Measurements from ENCODE around the gene CACNA1C.
"Not testable (repeated sequence)": the region's sequence is repeated elsewhere in the genome, so short reads cannot be mapped to it uniquely, and the experiment has no call there.

Gene CACNA1C

DNA sequence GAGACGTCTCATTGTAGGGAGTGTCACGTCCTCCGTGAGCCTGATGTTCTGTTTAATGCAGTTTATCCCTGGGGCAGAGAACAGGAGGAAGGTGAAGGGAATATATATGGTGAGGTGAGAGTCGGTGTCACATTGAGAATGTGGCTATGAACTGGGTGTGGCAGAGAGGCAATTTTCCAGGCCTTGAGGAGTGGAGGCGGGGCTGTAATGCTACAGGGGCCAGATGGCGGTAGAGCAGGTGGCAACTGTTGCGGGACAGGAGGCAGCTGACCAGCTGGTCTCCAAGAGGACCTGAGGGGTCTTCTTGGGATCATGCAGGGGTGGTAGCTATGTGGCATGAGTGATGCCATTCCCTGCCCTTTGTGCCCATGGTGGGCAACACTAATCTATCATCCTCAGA lies 59.6 kb downstream of the CACNA1C start:
- DNase-seq (ENCODE audit: low spot score), result no peak

DNA sequence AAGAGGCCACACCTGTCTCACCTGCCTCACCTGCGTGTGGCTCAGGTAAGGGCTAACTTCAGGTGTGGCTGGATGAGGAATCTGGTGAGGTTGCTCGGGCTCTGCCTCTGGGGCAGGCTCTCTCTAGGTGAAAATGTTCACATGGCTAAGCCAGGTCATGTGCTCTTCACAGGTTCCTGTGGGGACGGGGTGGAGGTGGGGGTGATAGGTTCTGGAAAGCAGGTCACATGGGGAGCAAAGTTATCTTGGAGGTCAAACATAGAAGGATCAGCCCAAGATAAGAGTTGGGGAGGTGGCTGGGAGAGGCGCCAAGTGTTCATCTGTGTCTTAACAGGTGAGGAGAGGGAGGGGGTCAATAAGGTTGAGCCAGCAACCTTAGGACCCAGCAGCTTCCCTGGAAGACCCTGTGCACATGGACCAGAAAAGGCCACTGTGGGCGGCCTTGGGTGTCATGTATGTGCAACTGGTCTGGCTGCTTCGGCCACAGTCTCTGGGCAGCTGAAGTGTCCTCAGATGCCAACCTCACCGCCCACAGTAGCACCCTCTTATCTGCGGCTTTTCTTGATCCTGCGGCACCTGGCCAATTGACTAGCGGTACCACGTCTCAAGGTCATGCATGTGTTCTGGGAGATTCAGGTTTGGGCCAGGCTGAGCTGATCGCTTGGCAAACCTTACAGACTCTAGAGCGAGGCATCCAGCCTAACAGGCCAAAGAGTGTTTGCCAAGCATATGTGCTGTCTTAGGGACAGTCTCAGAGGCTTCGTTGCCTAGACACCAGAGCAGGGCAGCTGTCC lies 60.5 kb downstream of the CACNA1C start:
- no peak for DNase-seq (ENCODE audit: low spot score)

DNA sequence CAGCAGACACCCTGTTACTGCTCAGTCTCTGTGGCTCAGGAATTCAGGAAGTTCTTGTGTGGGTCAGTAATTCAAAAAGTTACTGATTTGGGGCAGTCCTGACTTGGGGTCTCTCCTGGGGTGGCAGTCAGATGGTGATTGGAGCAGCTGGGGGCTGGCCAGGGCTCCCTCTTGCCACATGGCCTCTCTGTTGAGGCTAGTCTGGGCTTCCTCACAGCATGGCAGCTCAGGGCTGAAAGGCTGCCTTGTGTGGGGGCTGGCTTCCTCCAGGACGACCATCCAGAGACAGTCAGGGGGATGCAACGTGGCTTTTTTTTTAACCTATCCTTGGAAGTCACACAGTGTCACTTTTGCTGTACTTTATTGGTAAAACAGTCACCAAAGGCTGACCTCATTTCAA lies 61.3 kb downstream of the CACNA1C start:
- no peak for DNase-seq (ENCODE audit: low spot score)

DNA sequence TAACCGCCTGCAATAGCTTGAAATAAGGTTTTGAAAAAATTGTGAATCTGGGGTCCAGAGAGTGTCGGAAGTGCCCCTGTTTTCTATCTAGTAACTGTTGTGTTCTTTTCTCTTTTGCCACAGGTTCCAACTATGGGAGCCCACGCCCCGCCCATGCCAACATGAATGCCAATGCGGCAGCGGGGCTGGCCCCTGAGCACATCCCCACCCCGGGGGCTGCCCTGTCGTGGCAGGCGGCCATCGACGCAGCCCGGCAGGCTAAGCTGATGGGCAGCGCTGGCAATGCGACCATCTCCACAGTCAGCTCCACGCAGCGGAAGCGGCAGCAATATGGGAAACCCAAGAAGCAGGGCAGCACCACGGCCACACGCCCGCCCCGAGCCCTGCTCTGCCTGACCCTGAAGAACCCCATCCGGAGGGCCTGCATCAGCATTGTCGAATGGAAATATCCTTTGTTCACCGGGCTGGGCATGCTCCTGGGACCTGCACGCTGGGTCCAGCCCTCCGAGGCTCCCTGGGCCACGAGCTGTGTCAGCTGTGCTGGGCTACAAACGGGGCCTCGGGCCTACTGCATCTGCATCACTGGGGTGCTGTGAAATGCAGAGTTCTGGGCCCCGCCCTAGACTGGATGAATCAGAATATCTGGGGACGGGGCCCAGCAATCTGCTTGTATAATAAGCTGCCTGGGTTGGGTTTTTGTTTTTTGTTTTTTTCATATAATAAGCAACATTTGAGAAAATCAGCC lies 62.5 kb downstream of the CACNA1C start:
- DNase-seq (ENCODE audit: low spot score), result no peak

DNA sequence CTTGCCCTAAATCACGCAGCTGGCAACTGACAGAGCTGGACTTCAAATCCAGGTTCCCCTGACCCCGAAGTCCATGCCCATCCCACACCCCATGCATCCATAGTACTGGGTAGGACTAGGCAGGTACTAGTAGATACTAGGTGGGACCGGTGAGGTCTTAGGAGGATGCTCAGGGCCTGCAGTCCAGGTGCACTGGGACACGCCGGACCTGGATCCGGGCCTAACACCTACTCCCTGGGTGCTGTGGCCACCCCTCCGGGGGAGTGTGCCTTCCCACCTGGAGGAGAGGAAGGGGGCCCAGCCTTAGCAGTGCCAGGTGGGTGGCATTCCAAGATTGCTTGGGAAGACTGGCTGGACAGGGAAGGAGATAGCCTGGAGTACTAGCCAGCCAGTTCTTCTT lies 64.8 kb downstream of the CACNA1C start:
- no peak for DNase-seq (ENCODE audit: low spot score)

DNA sequence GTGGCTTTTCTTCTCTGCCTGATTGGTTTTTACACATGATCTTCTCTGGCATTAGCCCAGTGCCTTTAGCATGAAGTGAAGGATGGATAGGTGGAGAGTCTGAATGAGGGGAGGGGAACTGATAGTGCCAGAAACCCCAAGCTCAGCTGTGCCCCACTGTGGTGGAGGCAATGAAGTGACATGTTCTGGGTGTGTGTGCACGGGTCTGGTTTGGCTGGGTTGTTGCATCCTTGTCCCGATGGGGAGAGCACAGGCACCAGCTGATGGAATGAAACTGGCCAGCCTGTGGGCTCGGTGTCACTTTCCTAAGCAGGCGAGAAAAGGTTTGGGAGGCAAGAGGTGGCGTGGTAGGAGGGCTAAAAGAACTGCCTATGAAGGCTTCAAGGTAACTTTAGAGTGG lies 65.3 kb downstream of the CACNA1C start:
- DNase-seq (ENCODE audit: low spot score), result no peak

DNA sequence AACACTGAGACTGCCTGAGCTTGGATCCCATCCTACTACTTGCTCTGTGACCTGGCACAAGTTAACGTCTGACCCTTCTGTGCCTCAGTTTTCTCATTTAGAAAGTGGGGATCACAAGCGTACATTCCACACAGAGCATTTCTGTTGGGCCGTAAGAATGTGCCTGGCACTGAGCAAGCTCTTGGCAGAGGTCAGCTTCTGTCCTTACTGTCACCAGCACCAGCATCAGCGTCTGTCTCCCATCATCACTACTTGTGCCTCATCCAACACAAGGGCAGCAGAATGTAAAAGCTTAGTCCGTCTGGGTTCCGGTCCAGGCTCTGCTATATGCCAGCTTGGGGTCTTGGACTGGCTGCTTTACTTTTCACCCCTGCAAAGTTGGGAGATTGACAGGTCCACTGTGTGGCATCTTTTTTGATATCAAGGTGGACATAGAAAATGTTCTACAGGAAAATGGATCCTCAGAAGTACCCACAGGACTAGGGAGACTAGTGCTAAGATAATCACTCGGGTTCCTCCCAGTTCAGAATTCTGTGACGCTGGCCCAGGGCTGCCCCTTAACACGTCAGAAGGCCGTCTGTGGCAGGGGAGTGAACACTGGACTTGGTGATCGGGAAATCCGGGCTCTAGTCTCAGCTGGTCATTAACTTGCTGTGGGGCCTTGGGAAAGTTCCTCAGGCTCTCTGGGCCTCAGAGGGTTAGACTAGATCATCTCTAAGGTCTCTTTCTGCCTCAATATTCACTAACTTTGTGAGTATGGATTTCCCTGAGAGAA lies 65.9 kb downstream of the CACNA1C start:
- no peak for DNase-seq (ENCODE audit: low spot score)

DNA sequence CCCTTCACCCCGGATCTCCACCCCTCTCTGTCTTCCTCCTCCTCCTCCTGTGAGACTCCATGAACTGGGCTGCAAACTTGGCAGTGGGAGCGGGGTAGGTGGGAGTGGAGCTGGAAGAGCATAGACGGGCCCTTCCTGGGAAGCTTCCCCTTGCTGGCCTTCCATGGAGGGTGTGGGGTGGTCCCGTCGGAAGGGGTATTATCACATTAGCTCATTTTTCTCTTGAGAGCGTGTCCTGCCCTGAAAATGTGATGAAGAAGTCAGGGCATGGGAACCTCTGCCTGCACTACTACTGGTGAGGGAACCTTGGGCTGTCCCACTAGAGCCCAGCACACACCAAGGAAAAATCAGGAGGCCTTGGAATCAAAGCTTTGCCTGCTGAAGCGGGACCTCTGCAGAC lies 66.5 kb downstream of the CACNA1C start:
- no peak for DNase-seq (ENCODE audit: low spot score)

DNA sequence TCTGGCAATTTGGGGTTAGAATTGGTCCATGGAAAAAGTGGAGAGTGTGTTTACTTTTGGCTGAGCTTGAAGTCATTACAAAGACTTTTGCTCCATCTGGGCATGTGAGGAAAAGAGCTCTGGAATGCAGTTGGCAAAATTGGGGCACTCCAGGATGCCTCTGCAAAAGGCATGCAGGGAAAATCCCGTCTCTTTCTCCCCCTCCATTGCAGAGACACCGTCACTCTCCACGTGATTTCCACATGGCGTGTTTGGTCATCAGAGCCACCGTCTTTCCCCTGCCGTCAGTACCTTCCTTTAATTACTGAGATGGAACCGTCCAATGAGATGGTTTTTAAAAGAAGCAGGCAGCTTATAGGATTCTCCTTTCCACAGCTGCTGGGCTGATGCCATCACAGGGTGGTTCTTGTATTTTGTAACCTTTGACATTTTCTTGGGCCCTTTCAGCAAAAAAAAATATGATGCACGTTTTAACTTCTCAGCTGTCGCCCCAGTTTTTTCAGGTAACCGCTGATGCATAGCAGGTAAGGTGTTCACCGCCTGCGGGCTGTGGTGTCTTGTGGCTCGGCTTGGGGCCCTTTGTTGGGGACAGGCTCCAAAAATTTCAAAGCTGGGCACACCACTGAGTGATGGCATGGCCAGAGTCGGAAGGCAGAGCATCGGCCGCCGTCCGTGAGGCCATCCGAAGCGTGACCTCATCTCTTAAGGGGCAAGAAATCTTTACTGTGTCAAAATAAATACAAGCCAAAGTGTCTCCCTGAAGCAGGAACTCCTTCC lies 68.4 kb downstream of the CACNA1C start:
- no peak for DNase-seq (ENCODE audit: low spot score)

DNA sequence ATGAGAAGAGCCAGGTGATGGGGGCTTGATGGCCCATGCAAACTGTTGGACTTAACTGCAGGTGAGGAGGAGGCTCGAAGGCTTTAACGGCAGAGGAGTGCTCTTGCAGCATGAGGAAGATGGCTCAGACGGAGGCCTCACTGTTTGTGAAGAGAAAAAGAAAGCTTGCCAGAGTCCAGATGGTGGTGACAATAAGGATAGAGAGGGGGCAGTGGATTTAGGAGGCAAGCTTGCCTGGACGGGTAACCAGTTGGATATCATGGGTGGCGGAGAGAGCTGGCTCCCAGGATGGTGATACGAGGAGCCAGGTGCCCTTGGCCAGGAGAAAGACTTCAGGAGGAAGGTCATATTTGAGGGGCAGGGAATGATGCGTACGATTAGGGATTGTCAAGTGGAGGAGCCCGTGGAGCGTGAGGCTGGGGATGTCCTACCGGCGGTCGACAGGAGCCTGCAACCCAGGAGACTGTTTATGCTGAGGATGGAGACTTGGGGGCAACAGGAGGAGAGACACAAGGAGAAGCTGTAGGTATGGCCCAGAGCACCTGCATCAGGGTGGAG lies 71.8 kb downstream of the CACNA1C start:
- DNase-seq (ENCODE audit: low spot score), result no peak

DNA sequence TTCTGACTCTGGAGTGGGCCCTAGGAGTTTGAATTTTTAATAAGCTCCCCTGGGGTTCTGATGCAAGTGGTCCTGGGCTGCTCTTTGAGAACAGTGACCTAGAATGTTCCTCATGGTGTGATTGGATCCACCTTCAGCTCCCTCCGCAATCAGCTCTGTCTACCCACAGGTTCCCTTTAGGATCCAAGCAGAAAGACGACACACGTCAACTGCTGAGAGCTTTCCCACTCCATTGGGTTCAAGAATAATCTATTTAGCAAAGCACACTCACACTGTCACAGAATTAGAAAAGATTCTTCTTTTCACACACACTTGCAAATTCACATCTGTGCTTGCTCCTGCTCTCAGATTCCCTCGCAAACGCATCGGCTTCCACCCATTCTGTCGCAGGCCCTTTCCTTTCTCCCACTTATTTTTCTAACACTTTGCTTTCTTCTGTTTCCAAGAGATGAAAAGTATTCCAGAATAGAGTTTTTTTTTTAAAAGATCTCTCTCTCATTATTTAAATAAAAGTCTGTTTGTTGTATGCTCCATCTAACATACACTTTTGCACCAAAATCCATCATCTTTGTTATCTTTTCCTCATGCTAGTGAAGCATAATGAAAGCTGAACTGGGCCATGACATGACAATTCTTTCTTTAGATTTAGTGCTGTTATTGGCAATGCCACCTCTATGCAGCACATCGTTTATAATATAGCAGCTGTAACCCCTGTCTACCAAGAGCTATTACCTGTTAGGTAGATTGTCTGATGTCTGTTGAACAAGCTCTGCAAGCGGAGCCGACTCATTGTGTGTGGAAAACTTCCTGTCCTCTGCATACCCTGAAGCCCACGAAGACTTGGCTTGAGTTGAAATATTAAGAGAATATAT lies 73.1 kb downstream of the CACNA1C start:
- no peak for DNase-seq (ENCODE audit: low spot score)

DNA sequence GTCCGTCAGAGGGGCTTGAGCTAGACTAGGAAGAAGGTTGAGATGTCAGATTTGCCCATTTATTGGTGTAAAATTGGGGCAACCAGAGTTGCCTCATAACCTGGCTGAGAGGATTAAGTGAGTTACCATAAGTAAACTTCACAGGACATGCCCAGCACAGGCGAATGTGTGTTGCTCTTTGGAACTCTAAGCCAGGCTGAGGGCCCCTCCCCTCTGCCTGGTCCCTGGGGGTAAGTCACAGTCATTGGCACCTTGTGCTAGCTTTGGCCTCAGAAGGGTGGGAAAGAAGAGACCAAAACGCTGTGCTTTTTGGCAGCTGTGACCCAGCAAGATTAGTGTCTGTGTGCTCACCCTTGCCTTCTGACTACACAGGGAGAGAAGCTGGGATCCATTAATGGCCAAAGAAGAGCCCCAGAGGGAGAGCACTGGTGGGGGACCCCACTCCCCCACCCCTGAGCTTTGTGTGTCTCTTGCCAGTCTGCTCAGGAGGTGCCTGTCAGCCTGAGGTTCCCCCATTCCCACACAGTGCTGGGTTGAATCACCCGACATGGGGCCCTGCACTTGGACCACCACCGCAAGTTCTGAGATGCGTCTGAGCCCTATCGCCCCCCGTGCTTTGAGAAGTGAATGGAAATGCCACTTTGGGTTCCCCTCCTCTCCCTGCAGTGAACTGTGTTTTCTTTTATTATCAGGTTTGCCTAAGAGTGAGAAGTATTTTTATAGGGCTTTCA lies 74.1 kb downstream of the CACNA1C start:
- DNase-seq (ENCODE audit: low spot score), result no peak

DNA sequence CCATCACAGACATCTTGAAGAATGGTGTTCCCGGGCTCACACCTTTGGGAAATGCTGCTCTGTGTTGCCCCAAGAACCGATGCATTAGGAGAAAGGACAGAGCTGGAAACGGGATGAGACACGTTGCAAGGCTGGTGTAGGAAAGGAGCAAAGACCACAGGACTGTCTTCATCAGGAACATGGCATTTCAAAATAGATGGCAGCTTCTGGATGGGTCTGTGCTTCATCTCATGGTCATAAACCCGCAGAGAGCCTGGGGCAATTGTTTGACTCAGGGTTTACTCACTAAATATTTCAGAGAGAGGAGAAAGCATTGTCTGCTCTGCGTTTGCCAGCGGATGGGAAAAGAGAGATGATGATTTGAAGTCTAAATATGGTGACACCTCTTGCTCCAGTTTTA lies 76.3 kb downstream of the CACNA1C start:
- no peak for DNase-seq (ENCODE audit: low spot score)

DNA sequence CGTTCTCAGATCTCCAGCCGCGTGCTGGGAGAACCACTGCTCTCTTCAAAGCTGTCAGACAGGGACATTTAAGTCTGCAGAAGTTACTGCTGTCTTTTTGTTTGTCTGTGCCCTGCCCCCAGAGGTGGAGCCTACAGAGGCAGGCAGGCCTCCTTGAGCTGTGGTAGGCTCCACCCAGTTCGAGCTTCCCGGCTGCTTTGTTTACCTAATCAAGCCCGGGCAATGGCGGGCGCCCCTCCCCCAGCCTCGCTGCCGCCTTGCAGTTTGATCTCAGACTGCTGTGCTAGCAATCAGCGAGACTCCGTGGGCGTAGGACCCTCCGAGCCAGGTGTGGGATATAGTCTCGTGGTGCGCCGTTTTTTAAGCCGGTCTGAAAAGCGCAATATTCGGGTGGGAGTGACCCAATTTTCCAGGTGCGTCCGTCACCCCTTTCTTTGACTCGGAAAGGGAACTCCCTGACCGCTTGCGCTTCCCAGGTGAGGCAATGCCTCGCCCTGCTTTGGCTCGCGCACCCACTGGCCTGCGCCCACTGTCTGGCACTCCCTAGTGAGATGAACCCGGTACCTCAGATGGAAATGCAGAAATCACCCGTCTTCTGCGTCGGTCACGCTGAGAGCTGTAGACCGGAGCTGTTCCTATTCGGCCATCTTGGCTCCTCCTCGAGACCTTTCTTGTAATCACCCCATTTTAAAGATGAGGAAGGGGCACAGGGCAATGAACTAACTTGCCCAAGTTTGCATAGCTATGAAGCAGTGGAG lies 83.1 kb downstream of the CACNA1C start:
- not testable (repeated sequence) for DNase-seq (ENCODE audit: low spot score)

DNA sequence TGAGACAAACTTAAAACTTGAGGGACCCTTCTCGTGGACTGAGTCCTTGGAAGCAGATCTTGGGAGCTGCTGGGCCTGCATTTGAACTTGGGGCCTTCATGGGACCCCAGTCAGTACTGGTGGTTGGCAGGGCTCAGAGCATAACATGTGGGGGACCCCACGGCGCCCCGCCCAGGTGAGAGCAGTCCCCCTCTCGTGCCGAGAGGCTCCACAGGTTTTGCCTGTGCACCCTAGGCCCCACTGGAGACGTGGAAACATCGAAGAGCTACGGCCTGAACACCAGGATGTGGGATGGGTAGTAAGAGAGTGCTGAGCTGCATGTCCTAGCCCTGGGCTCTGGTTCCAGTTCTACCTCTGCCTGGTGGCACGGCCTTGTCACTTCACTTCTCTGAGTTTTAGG lies 84.1 kb downstream of the CACNA1C start:
- no peak for DNase-seq (ENCODE audit: low spot score)

DNA sequence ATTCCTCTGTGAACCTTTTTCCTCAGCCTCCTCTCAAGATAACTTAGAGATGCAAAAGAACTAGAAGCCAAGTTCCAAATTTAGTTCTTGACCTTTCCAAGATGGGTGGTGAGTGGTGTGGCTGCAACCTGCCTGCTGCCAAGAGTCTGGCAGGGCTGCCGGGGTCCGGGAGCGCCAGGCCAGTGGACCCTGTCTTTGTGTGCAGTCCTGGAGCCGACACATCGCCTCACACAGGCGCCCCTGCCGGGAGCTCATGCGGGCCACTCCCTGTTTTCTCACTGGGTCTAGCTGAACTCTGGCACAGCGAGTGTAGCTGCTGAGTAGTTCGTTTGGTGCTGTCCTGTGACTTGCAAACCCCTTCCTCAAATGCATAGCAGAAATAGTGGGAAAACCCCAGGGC lies 84.9 kb downstream of the CACNA1C start:
- DNase-seq (ENCODE audit: low spot score), result no peak

DNA sequence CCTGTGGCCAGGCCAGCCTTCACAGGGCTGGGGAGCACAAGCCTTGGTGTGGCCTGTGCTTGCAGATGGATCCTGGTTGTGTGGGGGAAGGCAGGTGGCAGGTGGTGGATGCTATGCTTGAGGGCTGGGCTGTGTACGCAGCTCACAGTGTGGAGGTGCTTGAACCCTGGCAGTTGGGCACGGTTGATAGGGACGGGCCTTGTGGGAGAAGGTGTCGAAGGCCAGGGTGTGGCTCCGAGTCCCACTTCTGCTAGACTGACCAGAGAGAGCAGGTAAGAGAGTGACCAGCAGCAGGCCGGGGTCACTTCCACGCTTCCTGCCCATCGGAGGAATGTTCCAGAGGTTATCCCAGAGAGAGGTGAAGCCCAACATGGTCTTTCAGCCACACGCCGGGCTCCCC lies 85.5 kb downstream of the CACNA1C start:
- no peak for DNase-seq (ENCODE audit: low spot score)

DNA sequence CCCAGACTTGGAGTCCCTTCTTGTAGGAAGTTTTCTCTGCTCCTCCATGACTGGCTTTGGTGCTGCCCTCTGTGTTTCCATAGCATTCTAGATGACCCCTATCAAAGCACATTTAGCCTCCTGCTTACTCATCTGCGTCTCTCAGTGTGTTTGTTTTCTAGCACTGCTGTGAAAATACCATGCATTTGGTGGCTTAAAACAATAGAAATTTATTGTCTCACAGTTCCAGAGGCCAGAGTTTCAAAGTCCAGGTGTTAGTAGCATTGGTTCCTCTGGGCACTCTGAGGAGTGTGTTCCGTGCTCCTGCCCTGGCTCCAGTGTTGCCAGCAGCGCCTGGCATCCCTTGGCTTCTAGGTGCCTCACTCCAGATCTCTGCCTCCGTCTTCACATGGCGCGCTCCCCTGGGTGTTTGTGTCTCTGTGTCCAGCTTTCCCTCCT lies 86.1 kb downstream of the CACNA1C start:
- no peak for DNase-seq (ENCODE audit: low spot score)

DNA sequence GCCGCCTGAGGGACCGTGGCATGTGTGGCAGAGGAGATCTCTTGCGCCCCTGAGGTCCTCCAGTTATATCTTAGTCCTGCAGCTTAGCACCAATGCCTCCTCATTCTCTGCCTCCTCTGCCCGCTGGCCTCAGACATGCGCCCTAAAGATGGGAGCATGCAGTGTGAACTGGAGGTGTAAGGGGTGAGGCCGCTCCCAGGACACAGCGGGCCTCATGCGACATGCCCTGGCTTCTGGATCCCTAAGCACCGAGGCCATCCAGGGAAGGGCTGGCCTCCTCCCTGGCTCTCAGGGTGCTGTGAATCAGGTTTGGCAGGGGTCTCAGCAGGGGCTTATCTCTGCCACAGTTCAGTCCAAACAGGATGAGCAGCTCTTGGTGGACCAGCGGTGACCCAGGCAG lies 86.9 kb downstream of the CACNA1C start:
- no peak for DNase-seq (ENCODE audit: low spot score)

Data from HuH-7 (cell line).